Cardiac muscle cell (in vitro differentiated cells and primary cell): ENCODE results near the gene KCNA2. TPM values are rescaled to one million over a fixed set of nuclear protein-coding genes. Genes with fewer than 3 reads are reported as not detected.

Experiments used
- DNase-seq, 2 donors: peaks; one replicate each; pipeline versions ENCODE4 v3.0.0 to v3.0.0-alpha.2; 2010 to 2017; ENCODE audit warnings: low read depth in 1 of 2, low spot score in 1 of 2
- H3K27ac ChIP-seq: fragments of 200-600 bp; sonication (generic); 2 replicates; pipeline ENCODE4 v1.5.1; 2016
- H3K27me3 ChIP-seq: fragments of 200-600 bp; sonication (generic); 2 replicates; pipeline ENCODE4 v1.6.0; 2016; ENCODE audit warnings: control low read depth
- H3K36me3 ChIP-seq: fragments of 200-600 bp; sonication (generic); 2 replicates; pipeline ENCODE4 v1.5.1; 2016; ENCODE audit warnings: control low read depth
- H3K4me1 ChIP-seq: fragments of 200-600 bp; sonication (generic); 2 replicates; pipeline ENCODE4 v1.8.1; 2017; ENCODE audit warnings: low read depth, mild to moderate bottlenecking, mixed run types
- H3K4me3 ChIP-seq: fragments of 200-600 bp; sonication (generic); 2 replicates; pipeline ENCODE4 v1.5.1; 2016; ENCODE audit warnings: mild to moderate bottlenecking
- H3K9me3 ChIP-seq: fragments of 200-600 bp; sonication (generic); 2 replicates; pipeline ENCODE4 v1.5.1; 2017; ENCODE audit warnings: low read depth, mild to moderate bottlenecking, control low read depth
- CTCF ChIP-seq: IDR thresholded peaks from 2 replicates; pipeline ENCODE4 v1.5.1; 2012; ENCODE audit warnings: low read depth, mild to moderate bottlenecking, low read length
- polyA plus RNA-seq: library from polyadenylated mRNA; unstranded; fragments of >200 nt; fragmentation: Nextera tagmentation; extraction: Ambion mirVana; gene quantifications from 2 replicates; pipeline ENCODE4 v1.2.1, GENCODE V29; 2016
- total RNA-seq: library from RNA; depleted of rRNA; stranded (reverse); fragments of >200 nt; gene quantifications from 2 replicates; pipeline ENCODE4 v1.2.3, GENCODE V29; 2016

The KCNA2 gene
- total RNA-seq (0.03 and 0.28 TPM in 2 replicates), polyA plus RNA-seq (0.17 TPM in 1 of 2 replicates, not detected in the other)

GRCh38 chr1:110605901-110606656 lies at the start of gene KCNA2:
KCNA2 (minus strand) TSS chr1:110606358; CDS start chr1:110604782, 1,576 bp downstream.
- DNase-seq, result peak; percentile 46 to 76
- no peaks in the 10 kb centered on the region for H3K36me3 ChIP-seq
- no peak within 1 kb of the TSS for H3K27ac ChIP-seq
- peaks cover 5% of the 10 kb centered on the region for H3K4me1 ChIP-seq
- peaks cover 83% of the 10 kb centered on the region for H3K27me3 ChIP-seq
- H3K9me3 ChIP-seq, result no peaks in the 10 kb centered on the region
- no peak for TF ChIP-seq CTCF
- peak within 1 kb of the TSS; percentile 40 for H3K4me3 ChIP-seq

GRCh38 chr1:110650609-110651008 lies 44.5 kb upstream of the KCNA2 start:
- Histone ChIP-seq H3K9me3 (no peaks in the 10 kb centered on the region), H3K27me3 (no peaks in the 10 kb centered on the region), H3K4me1 (no peaks in the 10 kb centered on the region), H3K4me3 (no peak overlapping the region), H3K27ac (no peak overlapping the region), H3K36me3 (no peaks in the 10 kb centered on the region)
- DNase-seq, result no peak
- TF ChIP-seq CTCF, result no peak

- no peak for TF ChIP-seq CTCF
Observed at GRCh38 chr1:110648417-110648816, 42.3 kb upstream of the KCNA2 start.

GRCh38 chr1:110647254-110647891 lies 41.2 kb upstream of the KCNA2 start:
- Histone ChIP-seq H3K4me1 (no peaks in the 10 kb centered on the region), H3K4me3 (no peak overlapping the region), H3K27ac (no peak overlapping the region), H3K9me3 (no peaks in the 10 kb centered on the region), H3K27me3 (no peaks in the 10 kb centered on the region), H3K36me3 (no peaks in the 10 kb centered on the region)
- no peak for TF ChIP-seq CTCF
- peak in 1 of 2 donors; percentile 83 for DNase-seq

More at GRCh38 chr1:110648417-110648816, 42.3 kb upstream of the KCNA2 start:
- H3K4me3 ChIP-seq, result no peak overlapping the region
- no peak overlapping the region for H3K27ac ChIP-seq
- no peak for DNase-seq
- no peaks in the 10 kb centered on the region for H3K9me3 ChIP-seq
- no peaks in the 10 kb centered on the region for H3K27me3 ChIP-seq
- no peaks in the 10 kb centered on the region for H3K36me3 ChIP-seq
- H3K4me1 ChIP-seq, result no peaks in the 10 kb centered on the region

GRCh38 chr1:110645821-110646735 lies 39.9 kb upstream of the KCNA2 start:
- no peak overlapping the region for H3K27ac ChIP-seq
- peak in 1 of 2 donors; percentile 77 for DNase-seq
- no peaks in the 10 kb centered on the region for H3K9me3 ChIP-seq
- no peaks in the 10 kb centered on the region for H3K27me3 ChIP-seq
- no peaks in the 10 kb centered on the region for H3K4me1 ChIP-seq
- no peak overlapping the region for H3K4me3 ChIP-seq
- TF ChIP-seq CTCF, result no peak
- no peaks in the 10 kb centered on the region for H3K36me3 ChIP-seq
